Gastrocnemius medialis (tissue), 4 donors: ENCODE results near the gene ZNF488.

Source experiments
- CTCF ChIP-seq, 5 experiments: fragments of 450-650 bp in 3 of 5; fragments of 200-600 bp in 2 of 5; sonication (generic) in 2 of 5; IDR thresholded peaks in 4 of 5; conservative IDR thresholded peaks in 1 of 5; 1 replicate in 4 of 5; 2 replicates in 1 of 5; pipeline ENCODE4 v1.5.1; 2016 to 2019; ENCODE audit warnings: antibody characterized with exemption in 5 of 5, mild to moderate bottlenecking in 3 of 5, moderate library complexity in 3 of 5
- POLR2A ChIP-seq, 2 donors: fragments of 450-650 bp; IDR thresholded peaks; one replicate each; pipeline ENCODE4 v1.6.1; 2017; ENCODE audit warnings: antibody characterized with exemption in 2 of 2, mild to moderate bottlenecking in 2 of 2, moderate library complexity in 2 of 2

GRCh38 chr10:47335906-47336305 is 48.2 kb downstream of the ZNF488 start:
- no peak for TF ChIP-seq CTCF (IDR thresholded peaks at IDR 0.05 in 4 of 5, conservative IDR thresholded peaks at IDR 0.05 in 1 of 5)
- TF ChIP-seq POLR2A (IDR thresholded peaks at IDR 0.05): no peak
